ENCODE measurements around the gene CCDC59. TPM values are rescaled to one million over a fixed set of nuclear protein-coding genes. Genes with fewer than 3 reads are reported as not detected.
A peak's percentile ranks its signal among the peaks of the same experiment; 100 is the strongest.

CCDC59 gene
- total RNA-seq, 4 donors from 2014 or later = 49.3 to 92.9 (median 55.5) TPM

- peaks cover 0 to 3% (median 0%) of the 10 kb centered on the region in 3 donors for H3K9me3 ChIP-seq
- H3K36me3 ChIP-seq = peaks cover 0 to 6% of the 10 kb centered on the region in 2 donors
- H3K4me3 ChIP-seq = no peak overlapping the region
- DNase-seq = no peak
- in situ Hi-C loops (cut with MboI; ENCODE audit: low sequenced_read_pairs in 4 of 4) = no loop called here
- H3K4me1 ChIP-seq = no peaks in the 10 kb centered on the region
- ATAC-seq = no peak
- no peaks in the 10 kb centered on the region for H3K27me3 ChIP-seq
- intact Hi-C loops (cut with DNase I; ENCODE audit: low total_unique reads) = no loop called here
- TF ChIP-seq CTCF (IDR thresholded peaks at IDR 0.05 in 4 of 5, conservative IDR thresholded peaks at IDR 0.05 in 1 of 5) (no peak), POLR2A (IDR thresholded peaks at IDR 0.05) (no peak)
- H3K27ac ChIP-seq = no peak overlapping the region
Measured at GRCh38 chr12:82398879-82399278, 40.7 kb upstream of the CCDC59 start.

GRCh38 chr12:82383930-82384552 is 25.9 kb upstream of the CCDC59 start:
- Histone ChIP-seq H3K27ac (no peak overlapping the region), H3K9me3 (no peaks in the 10 kb centered on the region), H3K27me3 (no peaks in the 10 kb centered on the region), H3K4me3 (no peak overlapping the region), H3K36me3 (peaks cover 0 to 7% of the 10 kb centered on the region in 2 donors), H3K4me1 (peaks cover 0 to 7% of the 10 kb centered on the region in 2 donors)
- ATAC-seq (no peak), DNase-seq (no peak)
- TF ChIP-seq CTCF (IDR thresholded peaks at IDR 0.05 in 4 of 5, conservative IDR thresholded peaks at IDR 0.05 in 1 of 5) (peak in 2 of 5 experiments; percentile 10 to 32), POLR2A (IDR thresholded peaks at IDR 0.05) (no peak)
- intact Hi-C loops (cut with DNase I; ENCODE audit: low total_unique reads) (no loop called here), in situ Hi-C loops (cut with MboI; ENCODE audit: low sequenced_read_pairs in 4 of 4) (no loop called here)

- DNase-seq = no peak
- H3K9me3 ChIP-seq = no peaks in the 10 kb centered on the region
- no peak overlapping the region for H3K4me3 ChIP-seq
- no peaks in the 10 kb centered on the region for H3K27me3 ChIP-seq
- H3K27ac ChIP-seq = no peak overlapping the region
- intact Hi-C loops (cut with DNase I; ENCODE audit: low total_unique reads) (no loop called here), in situ Hi-C loops (cut with MboI; ENCODE audit: low sequenced_read_pairs in 4 of 4) (no loop called here)
- TF ChIP-seq CTCF (IDR thresholded peaks at IDR 0.05 in 4 of 5, conservative IDR thresholded peaks at IDR 0.05 in 1 of 5) = no peak
- TF ChIP-seq POLR2A (IDR thresholded peaks at IDR 0.05) = no peak
- H3K36me3 ChIP-seq = peaks cover 0 to 3% of the 10 kb centered on the region in 2 donors
- H3K4me1 ChIP-seq = no peaks in the 10 kb centered on the region
- ATAC-seq = no peak
Measured at GRCh38 chr12:82378997-82379396, 20.8 kb upstream of the CCDC59 start.

GRCh38 chr12:82375201-82375600 is 17.0 kb upstream of the CCDC59 start:
- in situ Hi-C loops (cut with MboI; ENCODE audit: low sequenced_read_pairs in 4 of 4) = no loop called here
- no peaks in the 10 kb centered on the region for H3K9me3 ChIP-seq
- no peak for ATAC-seq
- H3K4me3 ChIP-seq = no peak overlapping the region
- intact Hi-C loops (cut with DNase I; ENCODE audit: low total_unique reads) = no loop called here
- no peak overlapping the region for H3K27ac ChIP-seq
- no peaks in the 10 kb centered on the region for H3K27me3 ChIP-seq
- H3K4me1 ChIP-seq = no peaks in the 10 kb centered on the region
- no peak for TF ChIP-seq CTCF (IDR thresholded peaks at IDR 0.05 in 4 of 5, conservative IDR thresholded peaks at IDR 0.05 in 1 of 5)
- TF ChIP-seq POLR2A (IDR thresholded peaks at IDR 0.05) = no peak
- no peak for DNase-seq
- H3K36me3 ChIP-seq = peaks cover 0 to 7% of the 10 kb centered on the region in 2 donors

- in situ Hi-C loops (cut with MboI; ENCODE audit: low sequenced_read_pairs in 4 of 4) (no loop called here), intact Hi-C loops (cut with DNase I; ENCODE audit: low total_unique reads) (no loop called here)
- ATAC-seq = no peak
- H3K4me3 ChIP-seq = no peak overlapping the region
- no peak for TF ChIP-seq CTCF (IDR thresholded peaks at IDR 0.05 in 4 of 5, conservative IDR thresholded peaks at IDR 0.05 in 1 of 5)
- peaks cover 24 to 25% of the 10 kb centered on the region in 2 donors for H3K4me1 ChIP-seq
- no peaks in the 10 kb centered on the region for H3K36me3 ChIP-seq
- DNase-seq = no peak
- no peaks in the 10 kb centered on the region for H3K9me3 ChIP-seq
- H3K27me3 ChIP-seq = no peaks in the 10 kb centered on the region
- no peak overlapping the region for H3K27ac ChIP-seq
Measured at GRCh38 chr12:82366197-82366596, 8.0 kb upstream of the CCDC59 start.
